ENCODE data around the gene GCC2.
"Not testable (repeated sequence)": the region's sequence is repeated elsewhere in the genome, so short reads cannot be mapped to it uniquely, and the experiment has no call there.

GCC2 gene

GRCh38 chr2:108536133-108536780 lies 87.3 kb downstream of the GCC2 start:
- Histone ChIP-seq H3K9ac (ENCODE audit: low read length) (no peak overlapping the region), H3K4me3 (ENCODE audit: low read length) (no peak overlapping the region)

GRCh38 chr2:108536911-108537310 lies 87.9 kb downstream of the GCC2 start:
- Histone ChIP-seq H3K9ac (ENCODE audit: low read length) (no peak overlapping the region), H3K4me1 (ENCODE audit: control insufficient read depth, insufficient read depth, low read length) (peaks cover 6% of the 10 kb centered on the region), H3K4me3 (ENCODE audit: low read length) (no peak overlapping the region)

More at GRCh38 chr2:108536133-108536780, 87.3 kb downstream of the GCC2 start:
- no peaks in the 10 kb centered on the region for H3K36me3 ChIP-seq (ENCODE audit: control insufficient read depth, insufficient read depth, low read length)
- no peaks in the 10 kb centered on the region for H3K27me3 ChIP-seq (ENCODE audit: control insufficient read depth, insufficient read depth, low read length)
- peaks cover 6% of the 10 kb centered on the region for H3K4me1 ChIP-seq (ENCODE audit: control insufficient read depth, insufficient read depth, low read length)
- H3K9me3 ChIP-seq (ENCODE audit: control insufficient read depth, low read length), result no peaks in the 10 kb centered on the region

GRCh38 chr2:108538000-108538625 lies 89.1 kb downstream of the GCC2 start:
- Histone ChIP-seq H3K4me1 (ENCODE audit: control insufficient read depth, insufficient read depth, low read length) (peaks cover 6% of the 10 kb centered on the region), H3K9ac (ENCODE audit: low read length) (no peak overlapping the region), H3K27me3 (ENCODE audit: control insufficient read depth, insufficient read depth, low read length) (no peaks in the 10 kb centered on the region), H3K9me3 (ENCODE audit: control insufficient read depth, low read length) (no peaks in the 10 kb centered on the region), H3K36me3 (ENCODE audit: control insufficient read depth, insufficient read depth, low read length) (no peaks in the 10 kb centered on the region), H3K4me3 (ENCODE audit: low read length) (no peak overlapping the region)

More at GRCh38 chr2:108536911-108537310, 87.9 kb downstream of the GCC2 start:
- no peaks in the 10 kb centered on the region for H3K9me3 ChIP-seq (ENCODE audit: control insufficient read depth, low read length)
- no peaks in the 10 kb centered on the region for H3K27me3 ChIP-seq (ENCODE audit: control insufficient read depth, insufficient read depth, low read length)
- H3K36me3 ChIP-seq (ENCODE audit: control insufficient read depth, insufficient read depth, low read length), result no peaks in the 10 kb centered on the region

- Histone ChIP-seq H3K9me3 (ENCODE audit: control insufficient read depth, low read length) (no peaks in the 10 kb centered on the region), H3K9ac (ENCODE audit: low read length) (no peak overlapping the region), H3K27me3 (ENCODE audit: control insufficient read depth, insufficient read depth, low read length) (no peaks in the 10 kb centered on the region), H3K4me3 (ENCODE audit: low read length) (no peak overlapping the region), H3K4me1 (ENCODE audit: control insufficient read depth, insufficient read depth, low read length) (peaks cover 3% of the 10 kb centered on the region), H3K36me3 (ENCODE audit: control insufficient read depth, insufficient read depth, low read length) (no peaks in the 10 kb centered on the region)
Observed at GRCh38 chr2:108541451-108541850, 92.4 kb downstream of the GCC2 start.

GRCh38 chr2:108542071-108542470 lies 93.1 kb downstream of the GCC2 start:
- H3K27me3 ChIP-seq (ENCODE audit: control insufficient read depth, insufficient read depth, low read length), result no peaks in the 10 kb centered on the region
- no peaks in the 10 kb centered on the region for H3K9me3 ChIP-seq (ENCODE audit: control insufficient read depth, low read length)
- H3K4me3 ChIP-seq (ENCODE audit: low read length), result no peak overlapping the region
- no peaks in the 10 kb centered on the region for H3K36me3 ChIP-seq (ENCODE audit: control insufficient read depth, insufficient read depth, low read length)
- no peak overlapping the region for H3K9ac ChIP-seq (ENCODE audit: low read length)
- H3K4me1 ChIP-seq (ENCODE audit: control insufficient read depth, insufficient read depth, low read length), result no peaks in the 10 kb centered on the region

- H3K9me3 ChIP-seq (ENCODE audit: control insufficient read depth, low read length), result no peaks in the 10 kb centered on the region
- H3K4me3 ChIP-seq (ENCODE audit: low read length), result no peak overlapping the region
- H3K27me3 ChIP-seq (ENCODE audit: control insufficient read depth, insufficient read depth, low read length), result no peaks in the 10 kb centered on the region
- H3K4me1 ChIP-seq (ENCODE audit: control insufficient read depth, insufficient read depth, low read length), result no peaks in the 10 kb centered on the region
- H3K9ac ChIP-seq (ENCODE audit: low read length), result no peak overlapping the region
- no peaks in the 10 kb centered on the region for H3K36me3 ChIP-seq (ENCODE audit: control insufficient read depth, insufficient read depth, low read length)
Observed at GRCh38 chr2:108547606-108548005, 98.6 kb downstream of the GCC2 start.

DNA sequence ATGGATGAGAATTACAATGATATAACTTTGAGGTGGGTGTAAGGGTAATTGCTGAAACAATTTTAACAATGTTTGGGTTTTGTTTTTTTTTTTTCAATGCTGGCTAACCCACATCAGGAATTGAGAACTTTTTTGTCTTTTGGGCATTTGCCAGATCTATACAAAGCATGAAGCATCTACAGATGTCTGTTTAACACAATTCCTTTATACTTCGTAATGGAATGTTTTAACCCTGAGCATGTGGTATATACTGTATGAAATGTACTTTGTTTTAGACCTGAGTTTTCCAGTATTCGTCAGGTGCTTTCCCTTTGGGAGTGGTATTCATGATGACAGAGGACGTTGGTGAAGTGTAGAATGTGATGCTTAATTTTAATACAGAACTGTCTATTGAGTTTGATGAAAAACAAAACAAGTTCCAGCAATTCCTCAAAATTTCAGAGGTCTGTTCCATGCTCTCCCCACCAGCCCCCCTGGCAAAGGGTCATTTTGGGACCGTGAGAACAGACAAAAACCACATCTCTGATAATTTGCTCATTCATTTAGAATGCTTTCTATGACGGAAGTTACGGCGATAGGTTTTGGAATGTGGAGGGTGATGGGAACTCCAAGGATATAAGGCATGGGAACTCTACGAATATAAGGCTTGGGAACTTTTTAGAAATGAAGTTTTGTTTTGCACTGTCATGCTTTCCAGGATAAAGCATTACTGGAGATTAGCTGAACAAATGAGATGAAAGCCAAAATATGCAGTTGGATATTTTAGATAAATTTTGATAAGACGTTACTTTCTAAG lies 99.4 kb downstream of the GCC2 start:
- no peaks in the 10 kb centered on the region for H3K4me1 ChIP-seq (ENCODE audit: control insufficient read depth, insufficient read depth, low read length)

DNA sequence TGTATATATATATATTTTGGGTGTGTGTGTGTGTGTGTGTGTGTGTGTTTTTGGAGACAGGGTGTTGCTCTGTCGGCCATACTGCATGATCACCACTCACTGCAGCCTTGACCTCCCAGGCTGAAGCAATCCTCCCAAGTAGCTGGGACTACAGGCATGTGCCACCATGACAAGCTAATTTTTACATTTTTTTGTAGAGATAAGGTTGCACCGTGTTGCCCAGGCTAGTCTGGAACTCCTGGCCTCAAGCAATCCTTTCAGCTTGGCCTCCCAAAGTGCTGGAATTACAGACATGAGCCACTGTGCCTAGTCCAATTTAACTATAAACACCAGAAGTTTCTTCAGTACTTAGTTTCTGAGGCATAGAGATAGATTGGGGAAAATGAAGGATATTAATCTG lies 103.6 kb downstream of the GCC2 start:
- no peaks in the 10 kb centered on the region for H3K4me1 ChIP-seq (ENCODE audit: control insufficient read depth, insufficient read depth, low read length)
- H3K27me3 ChIP-seq (ENCODE audit: control insufficient read depth, insufficient read depth, low read length), result no peaks in the 10 kb centered on the region
- no peak overlapping the region for H3K9ac ChIP-seq (ENCODE audit: low read length)
- H3K36me3 ChIP-seq (ENCODE audit: control insufficient read depth, insufficient read depth, low read length), result no peaks in the 10 kb centered on the region
- H3K4me3 ChIP-seq (ENCODE audit: low read length), result no peak overlapping the region
- no peaks in the 10 kb centered on the region for H3K9me3 ChIP-seq (ENCODE audit: control insufficient read depth, low read length)

More for the DNA sequence above, 99.4 kb downstream of the GCC2 start:
- Histone ChIP-seq H3K9me3 (ENCODE audit: control insufficient read depth, low read length) (no peaks in the 10 kb centered on the region), H3K4me3 (ENCODE audit: low read length) (no peak overlapping the region), H3K27me3 (ENCODE audit: control insufficient read depth, insufficient read depth, low read length) (no peaks in the 10 kb centered on the region), H3K36me3 (ENCODE audit: control insufficient read depth, insufficient read depth, low read length) (no peaks in the 10 kb centered on the region), H3K9ac (ENCODE audit: low read length) (no peak overlapping the region)

DNA sequence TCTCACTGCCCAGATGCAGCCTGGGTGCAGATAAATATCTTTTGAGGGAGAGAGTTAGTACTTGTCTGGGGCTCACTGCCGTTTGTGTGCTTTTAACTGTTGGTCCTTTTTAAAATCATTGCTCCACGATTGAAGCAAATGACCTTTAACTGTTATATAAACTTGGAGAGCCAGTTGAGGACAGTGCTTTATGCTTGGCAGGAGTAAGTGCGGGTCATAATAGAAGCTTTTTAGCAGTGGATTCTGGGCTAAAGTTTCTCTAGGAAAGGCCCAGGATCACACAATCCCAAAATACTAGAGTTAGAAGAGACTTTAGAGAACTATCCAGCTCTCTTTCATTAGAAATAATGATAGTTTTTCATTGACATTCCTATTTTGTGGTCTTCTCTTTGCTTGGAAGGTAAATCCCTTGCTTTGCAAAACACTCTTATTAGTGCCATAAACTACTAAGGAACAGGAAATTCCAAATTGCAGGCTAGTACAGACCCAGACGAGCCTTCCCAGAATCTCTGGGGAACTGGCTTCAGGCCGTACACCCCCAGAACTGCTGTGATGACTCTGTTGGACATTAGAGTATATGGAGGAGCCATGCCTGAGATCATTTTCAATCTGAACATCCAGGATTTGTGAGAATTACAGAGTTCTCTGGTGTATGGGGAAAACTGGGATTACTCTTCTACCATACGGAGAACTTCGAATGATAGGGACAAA lies 104.4 kb downstream of the GCC2 start:
- H3K36me3 ChIP-seq (ENCODE audit: control insufficient read depth, insufficient read depth, low read length), result no peaks in the 10 kb centered on the region
- H3K9me3 ChIP-seq (ENCODE audit: control insufficient read depth, low read length), result no peaks in the 10 kb centered on the region
- no peak overlapping the region for H3K4me3 ChIP-seq (ENCODE audit: low read length)
- H3K4me1 ChIP-seq (ENCODE audit: control insufficient read depth, insufficient read depth, low read length), result no peaks in the 10 kb centered on the region
- no peak overlapping the region for H3K9ac ChIP-seq (ENCODE audit: low read length)
- no peaks in the 10 kb centered on the region for H3K27me3 ChIP-seq (ENCODE audit: control insufficient read depth, insufficient read depth, low read length)

DNA sequence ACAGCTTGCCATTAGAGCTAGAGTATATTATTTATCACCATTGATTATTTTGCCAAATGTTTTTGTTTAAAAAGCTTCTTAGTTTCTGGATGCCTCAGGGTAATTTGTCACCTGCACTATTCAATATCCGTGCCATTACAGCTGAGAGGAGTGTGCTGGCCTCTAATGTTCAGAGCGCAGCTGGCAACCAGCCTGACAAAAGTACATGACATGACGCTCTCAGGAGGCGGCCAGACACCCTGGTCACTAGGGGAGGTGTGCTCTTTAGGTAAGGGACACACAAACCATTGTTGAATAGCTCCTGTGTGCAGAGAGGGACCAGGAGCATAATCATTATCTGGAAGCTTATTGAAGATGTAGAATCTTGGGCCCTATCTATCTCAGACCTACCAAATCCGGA lies 105.5 kb downstream of the GCC2 start:
- no peaks in the 10 kb centered on the region for H3K4me1 ChIP-seq (ENCODE audit: control insufficient read depth, insufficient read depth, low read length)
- no peak overlapping the region for H3K4me3 ChIP-seq (ENCODE audit: low read length)
- H3K9me3 ChIP-seq (ENCODE audit: control insufficient read depth, low read length), result no peaks in the 10 kb centered on the region
- no peaks in the 10 kb centered on the region for H3K27me3 ChIP-seq (ENCODE audit: control insufficient read depth, insufficient read depth, low read length)
- H3K9ac ChIP-seq (ENCODE audit: low read length), result no peak overlapping the region
- no peaks in the 10 kb centered on the region for H3K36me3 ChIP-seq (ENCODE audit: control insufficient read depth, insufficient read depth, low read length)

- Histone ChIP-seq H3K4me1 (ENCODE audit: control insufficient read depth, insufficient read depth, low read length) (peaks cover 3% of the 10 kb centered on the region), H3K36me3 (ENCODE audit: control insufficient read depth, insufficient read depth, low read length) (no peaks in the 10 kb centered on the region), H3K27me3 (ENCODE audit: control insufficient read depth, insufficient read depth, low read length) (no peaks in the 10 kb centered on the region), H3K9ac (ENCODE audit: low read length) (no peak overlapping the region), H3K4me3 (ENCODE audit: low read length) (no peak overlapping the region), H3K9me3 (ENCODE audit: control insufficient read depth, low read length) (no peaks in the 10 kb centered on the region)
Observed at GRCh38 chr2:108555572-108555971, 106.6 kb downstream of the GCC2 start.

GRCh38 chr2:108556581-108556980 lies 107.6 kb downstream of the GCC2 start:
- H3K27me3 ChIP-seq (ENCODE audit: control insufficient read depth, insufficient read depth, low read length); H3K36me3 ChIP-seq (ENCODE audit: control insufficient read depth, insufficient read depth, low read length); H3K4me3 ChIP-seq (ENCODE audit: low read length); H3K9me3 ChIP-seq (ENCODE audit: control insufficient read depth, low read length); H3K9ac ChIP-seq (ENCODE audit: low read length): not testable (repeated sequence)
- peaks cover 11% of the 10 kb centered on the region for H3K4me1 ChIP-seq (ENCODE audit: control insufficient read depth, insufficient read depth, low read length)
